K562 (cell line): ENCODE results near the gene RCSD1. TPM values are rescaled to one million over a fixed set of nuclear protein-coding genes. Genes with fewer than 3 reads are reported as not detected.

ENCODE experiments used
- CCNT2 ChIP-seq: IDR thresholded peaks from 2 replicates; pipeline ENCODE4 v1.6.1; 2011; ENCODE audit warnings: borderline replicate concordance, low read depth, mild to moderate bottlenecking, moderate library complexity, mixed read lengths, low read length; ENCODE audit not compliant: insufficient read length; ENCODE audit errors: extremely low read depth
- HNRNPH1 ChIP-seq: fragments of 200-400 bp; formaldehyde crosslinking; optimal IDR thresholded peaks from 2 replicates; pipeline ENCODE3; 2017; ENCODE audit warnings: low read depth, mild to moderate bottlenecking, low read length, moderate library complexity
- MEF2D ChIP-seq: conservative IDR thresholded peaks from 2 replicates; pipeline ENCODE4 v1.6.1; 2016; ENCODE audit warnings: low read depth, missing genetic modification characterization, missing compliant biosample characterization
- NFE2L1 ChIP-seq: fragments of 450-650 bp; IDR thresholded peaks from 2 replicates; pipeline ENCODE4 v1.6.1; 2016; ENCODE audit warnings: missing genetic modification characterization, low read depth, mild to moderate bottlenecking, missing compliant biosample characterization, moderate library complexity, borderline replicate concordance
- TFAM ChIP-seq: fragments of 250-450 bp; sonication (Bioruptor Pico); conservative IDR thresholded peaks from 2 replicates; pipeline ENCODE4 v1.5.0; 2021; ENCODE audit warnings: mild to moderate bottlenecking, moderate library complexity
- TOE1 ChIP-seq, 2 experiments: fragments of 450-650 bp in 1 of 2; sonication (generic) in 1 of 2; formaldehyde crosslinking in 1 of 2; IDR thresholded peaks; 2 replicates each; pipeline versions ENCODE4 v1.7.1 to v1.8.0; 2016 to 2022; ENCODE audit warnings: borderline replicate concordance in 2 of 2, mild to moderate bottlenecking in 2 of 2, antibody characterized with exemption in 1 of 2, inconsistent platforms in 1 of 2, low read depth in 1 of 2, missing genetic modification reagents in 1 of 2, moderate library complexity in 1 of 2
- ZNF408 ChIP-seq: fragments of 250-450 bp; sonication (Bioruptor Pico); IDR thresholded peaks from 2 replicates; pipeline ENCODE4 v1.4.0; 2020; ENCODE audit warnings: low read depth, mild to moderate bottlenecking, moderate library complexity
- polyA plus RNA-seq, 8 experiments: library from polyadenylated mRNA; depleted of rRNA in 4 of 8; stranded (reverse) in 5 of 8; unstranded in 3 of 8; fragments of >200 nt; fragmentation: Nextera tagmentation in 2 of 8; fragmentation: Illumina TruSeq in 1 of 8; extraction: Ambion mirVana in 2 of 8; extraction: Trizol in 1 of 8; gene quantifications; 2 replicates each; pipeline versions ENCODE4 v1.2.1 to v1.2.3, GENCODE V29; 2011 to 2014; ENCODE audit warnings: inconsistent platforms in 1 of 8, missing spikeins in 1 of 8
- total RNA-seq, 7 experiments: library from RNA; depleted of rRNA in 6 of 7; stranded (reverse); fragments of >200 nt in 6 of 7; fragmentation: Illumina TruSeq in 2 of 7; extraction: Trizol in 2 of 7; gene quantifications; 2 replicates each; pipeline versions ENCODE4 v1.2.1 to v1.2.3, GENCODE V29; 2011 to 2021; ENCODE audit warnings: low replicate concordance in 1 of 7
- TF ChIP-seq, protein P1 (sequence below): fragments of 450-650 bp; formaldehyde crosslinking; conservative IDR thresholded peaks from 2 replicates; pipeline ENCODE4 v1.4.0; 2022; ENCODE audit warnings: mild to moderate bottlenecking, missing genetic modification characterization
- TF ChIP-seq, protein P2 (sequence below): fragments of 250-450 bp; sonication (Bioruptor Pico); IDR thresholded peaks from 2 replicates; pipeline ENCODE4 v1.5.0; 2020; ENCODE audit warnings: mild to moderate bottlenecking, borderline replicate concordance
- TF ChIP-seq, protein P3 (sequence below): fragments of 450-650 bp; IDR thresholded peaks from 2 replicates; pipeline ENCODE4 v1.7.1; 2018; ENCODE audit warnings: mild to moderate bottlenecking, low read depth; ENCODE audit not compliant: partially characterized antibody
- TF ChIP-seq, protein P4 (sequence below): sonication (generic); formaldehyde crosslinking; IDR thresholded peaks from 2 replicates; pipeline ENCODE4 v1.8.0; 2023; ENCODE audit warnings: mild to moderate bottlenecking, missing genetic modification reagents
- TF ChIP-seq, protein P5 (sequence below): fragments of 450-650 bp; IDR thresholded peaks from 2 replicates; pipeline ENCODE4 v1.6.1; 2017; ENCODE audit warnings: antibody characterized with exemption
- TF ChIP-seq, protein P6 (sequence below): conservative IDR thresholded peaks from 2 replicates; pipeline ENCODE4 v1.6.1; 2011; ENCODE audit warnings: low read depth, mild to moderate bottlenecking, low read length; ENCODE audit not compliant: control insufficient read depth

The RCSD1 gene
- total and polyA plus RNA-seq, 9 of the 15 experiments (the other 6 are each of a cell fraction or from before 2014, with no cell fraction given), result 7.8 to 69.8 (median 45.3) TPM

DNA sequence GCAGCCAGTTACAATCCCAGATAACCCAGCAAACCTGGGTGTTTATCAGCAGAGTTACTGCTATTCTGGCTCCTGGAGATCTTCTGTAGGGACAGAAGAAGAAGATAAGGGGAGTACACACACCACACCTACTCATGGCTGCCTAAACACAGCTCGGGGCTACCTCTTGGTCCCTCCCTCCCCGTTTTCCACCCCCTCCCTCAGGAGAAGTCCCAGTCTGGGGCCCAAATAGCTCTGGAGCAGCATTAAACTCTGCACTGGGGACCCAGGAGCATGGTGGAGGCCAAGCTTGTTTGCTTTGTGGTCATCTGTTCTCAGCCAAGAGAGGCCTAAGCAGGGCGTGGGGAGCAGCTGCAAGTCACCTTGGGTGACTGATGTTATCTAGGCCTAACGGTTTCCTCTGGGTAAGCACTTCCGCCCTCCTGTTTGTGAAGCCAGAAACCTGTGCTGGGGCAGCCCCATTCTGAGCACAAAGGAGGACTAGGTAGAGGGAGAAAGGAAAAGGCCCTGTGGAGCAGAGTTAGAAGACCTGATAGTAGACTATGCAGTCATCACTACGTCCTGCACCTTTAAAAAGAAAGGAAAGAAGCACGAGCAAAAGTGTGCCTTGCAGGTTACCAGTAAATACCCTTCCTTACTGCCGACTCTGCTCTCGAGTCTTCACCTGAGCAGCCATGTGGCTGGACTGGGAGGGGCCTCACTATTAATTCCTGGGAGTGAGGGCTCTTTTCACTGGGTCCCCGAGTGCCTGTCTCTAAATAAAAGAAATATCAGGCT, 2.0 kb upstream of the RCSD1 start (continued):
- TF ChIP-seq, protein P1, sequence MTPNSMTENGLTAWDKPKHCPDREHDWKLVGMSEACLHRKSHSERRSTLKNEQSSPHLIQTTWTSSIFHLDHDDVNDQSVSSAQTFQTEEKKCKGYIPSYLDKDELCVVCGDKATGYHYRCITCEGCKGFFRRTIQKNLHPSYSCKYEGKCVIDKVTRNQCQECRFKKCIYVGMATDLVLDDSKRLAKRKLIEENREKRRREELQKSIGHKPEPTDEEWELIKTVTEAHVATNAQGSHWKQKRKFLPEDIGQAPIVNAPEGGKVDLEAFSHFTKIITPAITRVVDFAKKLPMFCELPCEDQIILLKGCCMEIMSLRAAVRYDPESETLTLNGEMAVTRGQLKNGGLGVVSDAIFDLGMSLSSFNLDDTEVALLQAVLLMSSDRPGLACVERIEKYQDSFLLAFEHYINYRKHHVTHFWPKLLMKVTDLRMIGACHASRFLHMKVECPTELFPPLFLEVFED (CRISPR knock-in tag), result peak; percentile 52; the same call in 1 of the 2 replicates
- no peak for TF ChIP-seq ZNF408 (CRISPR knock-in tag)
- peak; percentile 70 for TF ChIP-seq MEF2D (tag)
- no peak for TF ChIP-seq TFAM (CRISPR knock-in tag)
- TF ChIP-seq, protein P2, sequence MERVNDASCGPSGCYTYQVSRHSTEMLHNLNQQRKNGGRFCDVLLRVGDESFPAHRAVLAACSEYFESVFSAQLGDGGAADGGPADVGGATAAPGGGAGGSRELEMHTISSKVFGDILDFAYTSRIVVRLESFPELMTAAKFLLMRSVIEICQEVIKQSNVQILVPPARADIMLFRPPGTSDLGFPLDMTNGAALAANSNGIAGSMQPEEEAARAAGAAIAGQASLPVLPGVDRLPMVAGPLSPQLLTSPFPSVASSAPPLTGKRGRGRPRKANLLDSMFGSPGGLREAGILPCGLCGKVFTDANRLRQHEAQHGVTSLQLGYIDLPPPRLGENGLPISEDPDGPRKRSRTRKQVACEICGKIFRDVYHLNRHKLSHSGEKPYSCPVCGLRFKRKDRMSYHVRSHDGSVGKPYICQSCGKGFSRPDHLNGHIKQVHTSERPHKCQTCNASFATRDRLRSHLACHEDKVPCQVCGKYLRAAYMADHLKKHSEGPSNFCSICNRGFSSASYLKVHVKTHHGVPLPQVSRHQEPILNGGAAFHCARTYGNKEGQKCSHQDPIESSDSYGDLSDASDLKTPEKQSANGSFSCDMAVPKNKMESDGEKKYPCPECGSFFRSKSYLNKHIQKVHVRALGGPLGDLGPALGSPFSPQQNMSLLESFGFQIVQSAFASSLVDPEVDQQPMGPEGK, result 0 out of 2 replicates have a peak, but pooled peaks have one; percentile 68
- TF ChIP-seq, protein P3, sequence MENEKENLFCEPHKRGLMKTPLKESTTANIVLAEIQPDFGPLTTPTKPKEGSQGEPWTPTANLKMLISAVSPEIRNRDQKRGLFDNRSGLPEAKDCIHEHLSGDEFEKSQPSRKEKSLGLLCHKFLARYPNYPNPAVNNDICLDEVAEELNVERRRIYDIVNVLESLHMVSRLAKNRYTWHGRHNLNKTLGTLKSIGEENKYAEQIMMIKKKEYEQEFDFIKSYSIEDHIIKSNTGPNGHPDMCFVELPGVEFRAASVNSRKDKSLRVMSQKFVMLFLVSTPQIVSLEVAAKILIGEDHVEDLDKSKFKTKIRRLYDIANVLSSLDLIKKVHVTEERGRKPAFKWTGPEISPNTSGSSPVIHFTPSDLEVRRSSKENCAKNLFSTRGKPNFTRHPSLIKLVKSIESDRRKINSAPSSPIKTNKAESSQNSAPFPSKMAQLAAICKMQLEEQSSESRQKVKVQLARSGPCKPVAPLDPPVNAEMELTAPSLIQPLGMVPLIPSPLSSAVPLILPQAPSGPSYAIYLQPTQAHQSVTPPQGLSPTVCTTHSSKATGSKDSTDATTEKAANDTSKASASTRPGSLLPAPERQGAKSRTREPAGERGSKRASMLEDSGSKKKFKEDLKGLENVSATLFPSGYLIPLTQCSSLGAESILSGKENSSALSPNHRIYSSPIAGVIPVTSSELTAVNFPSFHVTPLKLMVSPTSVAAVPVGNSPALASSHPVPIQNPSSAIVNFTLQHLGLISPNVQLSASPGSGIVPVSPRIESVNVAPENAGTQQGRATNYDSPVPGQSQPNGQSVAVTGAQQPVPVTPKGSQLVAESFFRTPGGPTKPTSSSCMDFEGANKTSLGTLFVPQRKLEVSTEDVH, result peak; percentile 49
- TF ChIP-seq, protein P4, sequence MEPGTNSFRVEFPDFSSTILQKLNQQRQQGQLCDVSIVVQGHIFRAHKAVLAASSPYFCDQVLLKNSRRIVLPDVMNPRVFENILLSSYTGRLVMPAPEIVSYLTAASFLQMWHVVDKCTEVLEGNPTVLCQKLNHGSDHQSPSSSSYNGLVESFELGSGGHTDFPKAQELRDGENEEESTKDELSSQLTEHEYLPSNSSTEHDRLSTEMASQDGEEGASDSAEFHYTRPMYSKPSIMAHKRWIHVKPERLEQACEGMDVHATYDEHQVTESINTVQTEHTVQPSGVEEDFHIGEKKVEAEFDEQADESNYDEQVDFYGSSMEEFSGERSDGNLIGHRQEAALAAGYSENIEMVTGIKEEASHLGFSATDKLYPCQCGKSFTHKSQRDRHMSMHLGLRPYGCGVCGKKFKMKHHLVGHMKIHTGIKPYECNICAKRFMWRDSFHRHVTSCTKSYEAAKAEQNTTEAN (CRISPR knock-in tag), result no peak
- no peak; the same call in 1 of the 2 replicates for TF ChIP-seq NFE2L1 (tag)
- TF ChIP-seq CCNT2, result peak; percentile 84
- TF ChIP-seq, protein P5, sequence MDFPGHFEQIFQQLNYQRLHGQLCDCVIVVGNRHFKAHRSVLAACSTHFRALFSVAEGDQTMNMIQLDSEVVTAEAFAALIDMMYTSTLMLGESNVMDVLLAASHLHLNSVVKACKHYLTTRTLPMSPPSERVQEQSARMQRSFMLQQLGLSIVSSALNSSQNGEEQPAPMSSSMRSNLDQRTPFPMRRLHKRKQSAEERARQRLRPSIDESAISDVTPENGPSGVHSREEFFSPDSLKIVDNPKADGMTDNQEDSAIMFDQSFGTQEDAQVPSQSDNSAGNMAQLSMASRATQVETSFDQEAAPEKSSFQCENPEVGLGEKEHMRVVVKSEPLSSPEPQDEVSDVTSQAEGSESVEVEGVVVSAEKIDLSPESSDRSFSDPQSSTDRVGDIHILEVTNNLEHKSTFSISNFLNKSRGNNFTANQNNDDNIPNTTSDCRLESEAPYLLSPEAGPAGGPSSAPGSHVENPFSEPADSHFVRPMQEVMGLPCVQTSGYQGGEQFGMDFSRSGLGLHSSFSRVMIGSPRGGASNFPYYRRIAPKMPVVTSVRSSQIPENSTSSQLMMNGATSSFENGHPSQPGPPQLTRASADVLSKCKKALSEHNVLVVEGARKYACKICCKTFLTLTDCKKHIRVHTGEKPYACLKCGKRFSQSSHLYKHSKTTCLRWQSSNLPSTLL, result no peak
- no peak for TF ChIP-seq HNRNPH1
- TF ChIP-seq, protein P6, sequence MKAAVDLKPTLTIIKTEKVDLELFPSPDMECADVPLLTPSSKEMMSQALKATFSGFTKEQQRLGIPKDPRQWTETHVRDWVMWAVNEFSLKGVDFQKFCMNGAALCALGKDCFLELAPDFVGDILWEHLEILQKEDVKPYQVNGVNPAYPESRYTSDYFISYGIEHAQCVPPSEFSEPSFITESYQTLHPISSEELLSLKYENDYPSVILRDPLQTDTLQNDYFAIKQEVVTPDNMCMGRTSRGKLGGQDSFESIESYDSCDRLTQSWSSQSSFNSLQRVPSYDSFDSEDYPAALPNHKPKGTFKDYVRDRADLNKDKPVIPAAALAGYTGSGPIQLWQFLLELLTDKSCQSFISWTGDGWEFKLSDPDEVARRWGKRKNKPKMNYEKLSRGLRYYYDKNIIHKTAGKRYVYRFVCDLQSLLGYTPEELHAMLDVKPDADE, result no peak; the same call in none of the 2 replicates
- peak; percentile 82; the same call in 1 of the 2 replicates for TF ChIP-seq TOE1 (IDR thresholded peaks at IDR 0.05; ENCODE audit: borderline replicate concordance)
- peak; percentile 61; the same call in 1 of the 2 replicates for TF ChIP-seq TOE1 (CRISPR knock-in tag; IDR thresholded peaks at IDR 0.05; ENCODE audit: borderline replicate concordance, low read depth)
